OCI-LY7 (cell line): ENCODE measurements around the gene FAM229A.

Source experiments
- CTCF ChIP-seq: fragments of 200-600 bp; sonication (generic); conservative IDR thresholded peaks from 2 replicates; pipeline ENCODE4 v1.5.1; 2014; ENCODE audit warnings: mild to moderate bottlenecking, antibody characterized with exemption, low read length, moderate library complexity, mixed read lengths
- EZH2phosphoT487 ChIP-seq: fragments of 200-600 bp; sonication (generic); IDR thresholded peaks from 2 replicates; pipeline ENCODE4 v1.6.1; 2018; ENCODE audit warnings: low read depth, borderline replicate concordance, mild to moderate bottlenecking, mixed run types, antibody characterized with exemption, low read length, moderate library complexity, mixed read lengths

DNA sequence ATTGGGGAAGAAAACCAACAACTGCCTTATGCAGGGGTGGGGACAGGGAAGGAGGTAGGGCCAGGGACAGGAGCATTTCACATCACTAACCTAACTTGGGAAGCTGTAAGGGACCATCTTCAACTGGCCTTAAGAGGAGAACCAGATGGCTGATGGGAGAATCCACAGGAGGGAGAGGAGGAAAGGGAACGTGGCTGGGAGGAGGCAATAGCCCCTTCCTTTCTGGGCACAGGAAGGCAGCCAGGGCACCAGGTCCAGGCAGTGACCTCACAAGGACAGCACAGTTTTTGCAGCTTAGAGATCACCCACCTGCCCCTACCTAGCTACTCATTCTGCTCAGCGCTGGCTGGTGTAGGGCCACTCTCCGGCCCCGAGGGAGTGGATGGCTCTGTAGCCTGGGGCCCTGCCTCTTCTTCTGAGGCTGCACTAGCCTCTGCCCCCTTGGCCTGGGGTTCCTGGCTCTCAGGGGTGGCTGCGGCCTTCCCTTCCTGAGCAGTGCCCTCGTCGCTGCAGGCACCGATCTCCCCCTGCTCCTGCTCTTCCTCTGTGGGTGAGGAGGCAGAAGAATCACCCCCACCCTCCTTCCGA lies 27.9 kb downstream of the FAM229A start:
- TF ChIP-seq CTCF (no peak), EZH2phosphoT487 (no peak)
